ENCODE results near the gene GNB5.
"Not testable (repeated sequence)": the region's sequence is repeated elsewhere in the genome, so short reads cannot be mapped to it uniquely, and the experiment has no call there.

GNB5 gene

GRCh38 chr15:52165494-52166131 is 25.6 kb downstream of the GNB5 start:
- DNase-seq: not testable (repeated sequence)

GRCh38 chr15:52164631-52165265 is 26.4 kb downstream of the GNB5 start:
- DNase-seq: peak in 1 of 5 experiments; percentile 23

- no peak for DNase-seq
Observed at GRCh38 chr15:52163321-52164190, 27.6 kb downstream of the GNB5 start.

DNA sequence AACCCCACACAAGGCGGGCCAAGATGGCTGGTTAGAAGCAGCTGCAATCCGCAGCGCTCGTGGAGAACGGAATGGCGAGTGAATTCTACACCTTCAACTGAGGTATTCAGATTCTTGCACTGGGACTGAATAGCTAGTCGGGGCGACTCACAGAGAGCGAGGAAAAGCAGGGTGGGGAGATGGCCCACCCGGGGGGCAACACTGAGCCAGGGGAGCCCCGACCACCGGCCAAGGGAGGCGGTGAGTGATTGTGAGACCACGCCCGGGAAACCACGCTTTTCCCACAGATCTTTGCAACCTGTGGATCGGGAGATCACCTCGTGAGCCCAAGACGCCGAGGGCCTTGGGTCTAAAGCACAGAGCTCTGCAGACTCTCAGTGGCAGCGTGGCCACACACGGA is 28.3 kb downstream of the GNB5 start:
- no peak for DNase-seq

- no peak for DNase-seq
Observed at GRCh38 chr15:52162260-52162659, 28.9 kb downstream of the GNB5 start.

- DNase-seq: no peak
Observed at GRCh38 chr15:52161406-52161966, 29.7 kb downstream of the GNB5 start.

GRCh38 chr15:52159645-52160044 is 31.5 kb downstream of the GNB5 start:
- no peak for DNase-seq

DNA sequence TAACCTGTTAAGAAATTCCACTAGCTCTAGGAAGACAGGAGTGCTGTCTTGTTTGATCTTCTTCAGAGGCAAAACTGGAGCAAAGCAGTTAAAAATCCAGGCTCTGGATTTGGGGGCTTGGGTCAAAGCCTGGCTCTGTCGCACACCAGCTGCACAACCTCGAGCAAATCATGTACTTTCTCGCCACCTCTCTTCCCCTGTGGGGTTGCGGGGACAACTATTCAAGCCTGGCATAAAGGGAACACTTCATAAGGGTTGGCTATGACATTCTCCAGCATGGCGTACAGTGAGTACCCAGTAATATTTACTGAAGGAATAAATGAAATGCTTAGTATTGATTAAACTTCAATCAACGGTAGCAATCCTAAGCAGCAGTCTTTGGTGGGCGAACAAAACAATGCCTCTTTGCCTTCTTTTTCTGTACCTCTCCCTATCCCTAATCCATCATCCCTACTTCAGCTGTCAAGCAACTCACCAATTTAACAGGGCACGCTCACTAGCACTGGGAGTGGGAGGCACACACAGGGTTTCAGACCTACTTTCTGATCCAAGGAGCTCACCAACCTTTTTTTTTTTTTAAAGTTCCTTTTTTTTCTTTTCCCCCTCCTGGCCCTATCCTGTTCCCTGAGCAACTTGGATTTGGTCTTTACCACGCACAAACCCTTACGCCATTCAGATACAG is 33.0 kb downstream of the GNB5 start:
- no peak for DNase-seq

- no peak for DNase-seq
Observed at GRCh38 chr15:52155878-52156277, 35.3 kb downstream of the GNB5 start.

- DNase-seq: no peak
Observed at GRCh38 chr15:52154896-52155865, 36.0 kb downstream of the GNB5 start.

GRCh38 chr15:52153900-52154895 is 37.0 kb downstream of the GNB5 start:
- no peak for DNase-seq

GRCh38 chr15:52151353-52151752 is 39.8 kb downstream of the GNB5 start:
- DNase-seq: no peak

DNA sequence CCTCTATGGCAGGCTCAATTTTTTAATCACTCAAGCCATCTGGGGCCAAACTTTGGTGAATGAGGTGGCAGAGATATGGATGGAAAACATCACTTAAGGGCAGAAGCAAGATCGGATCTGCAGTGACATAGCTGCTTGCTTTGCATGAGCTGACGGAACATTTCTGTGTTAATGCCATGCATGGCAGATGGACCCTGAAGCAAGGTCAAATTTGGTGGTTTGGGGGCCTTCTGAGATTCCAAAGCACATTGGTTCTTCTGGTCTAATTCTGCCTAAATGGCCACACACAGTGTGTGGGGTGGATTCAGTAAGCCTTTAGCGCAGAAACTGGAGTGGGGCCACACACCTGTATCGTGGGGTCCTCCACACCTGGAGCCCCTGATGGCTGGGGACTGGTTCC is 40.3 kb downstream of the GNB5 start:
- DNase-seq: no peak

GRCh38 chr15:52150043-52150825 is 41.0 kb downstream of the GNB5 start:
- no peak for DNase-seq

DNA sequence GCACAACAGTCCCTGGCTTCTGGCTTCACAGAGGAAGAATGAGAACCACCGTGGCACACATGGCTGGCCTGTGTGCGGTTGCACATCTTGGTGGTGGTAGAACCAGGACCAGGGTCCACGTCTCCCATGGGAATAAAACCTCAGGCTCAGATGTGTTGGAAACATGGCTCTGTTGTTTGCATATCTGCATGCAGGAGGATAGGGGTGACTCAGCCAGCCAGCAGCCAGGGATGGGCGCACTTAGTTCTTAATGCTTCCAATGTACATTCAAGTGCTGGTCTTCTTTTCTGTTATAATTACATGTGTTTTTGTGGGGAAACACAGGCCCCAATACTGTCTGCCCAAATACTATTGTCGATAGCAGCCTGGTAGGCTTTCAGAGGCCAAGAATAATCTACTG is 42.8 kb downstream of the GNB5 start:
- DNase-seq: no peak

GRCh38 chr15:52146776-52147175 is 44.4 kb downstream of the GNB5 start:
- DNase-seq: no peak

DNA sequence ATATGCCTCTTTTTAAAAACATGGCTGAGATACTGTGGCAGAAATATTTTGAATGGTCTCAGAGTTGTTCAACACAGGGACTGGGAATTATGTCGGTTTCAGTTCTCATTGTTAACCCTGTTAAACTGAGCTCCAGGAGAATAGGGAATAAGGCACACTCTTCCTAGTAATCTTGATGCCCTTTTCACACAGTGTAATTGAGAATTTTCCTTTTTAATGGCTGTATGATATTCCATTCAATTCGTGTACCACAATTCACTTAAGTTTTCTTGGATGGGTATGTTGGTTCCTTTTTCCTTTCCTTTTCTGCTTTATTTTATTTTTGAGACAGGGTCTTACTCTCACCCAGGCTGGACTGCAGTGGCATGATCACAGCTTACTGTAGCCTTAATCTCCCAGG is 44.9 kb downstream of the GNB5 start:
- DNase-seq: no peak

- no peak for DNase-seq
Observed at GRCh38 chr15:52144656-52145178, 46.5 kb downstream of the GNB5 start.

- no peak for DNase-seq
Observed at GRCh38 chr15:52143873-52144272, 47.3 kb downstream of the GNB5 start.

Measured in T-helper 2 cell (primary cell).